PC-3 (cell line): ENCODE data around the gene SELENOI. TPM values are rescaled to one million over a fixed set of nuclear protein-coding genes. Genes with fewer than 3 reads are reported as not detected.

Experiments used
- ATAC-seq: fragments of 200-7000 bp; cut with Tn5 transposase; 2 replicates; pipeline ENCODE4 v1.9.1; 2020; ENCODE audit warnings: mild to moderate bottlenecking, moderate library complexity
- BruUV-seq: library from RNA; stranded (reverse); fragments of 400-500 nt; replicated peaks from 2 replicates; lab custom pipeline; 2021; lab: Mats Ljungman, UMichigan
- CTCF ChIA-PET: fragments of 300-600 bp; sonication (Branson Sonifier 250); formaldehyde crosslinking; loops from one replicate; lab custom pipeline; 2022; ENCODE audit warnings: antibody characterized with exemption; lab: Charles Lee
- POLR2A ChIA-PET: fragments of 300-600 bp; sonication (Branson Sonifier 250); formaldehyde crosslinking; loops from one replicate; lab custom pipeline; 2022; ENCODE audit warnings: antibody characterized with exemption; ENCODE audit not compliant: unreplicated experiment; lab: Charles Lee
- DNase-seq: peaks from one replicate; pipeline ENCODE4 v3.0.0-alpha.2; 2015
- H2AFZ ChIP-seq: fragments of 300-600 bp; sonication (generic); 2 replicates; pipeline ENCODE4 v1.6.0; 2016; ENCODE audit warnings: antibody characterized with exemption, low read length
- H3F3A ChIP-seq: fragments of 300-600 bp; sonication (generic); one replicate; pipeline ENCODE4 v1.6.0; 2017; ENCODE audit warnings: antibody characterized with exemption, low read length, control low read depth, mild to moderate bottlenecking; ENCODE audit not compliant: unreplicated experiment
- H3K27ac ChIP-seq: fragments of 300-600 bp; sonication (generic); 2 replicates; pipeline ENCODE4 v1.5.1; 2016; ENCODE audit warnings: mild to moderate bottlenecking, low read length
- H3K27me3 ChIP-seq: fragments of 300-600 bp; sonication (generic); 2 replicates; pipeline ENCODE4 v1.6.1; 2016; ENCODE audit warnings: low read length, mixed read lengths
- H3K36me3 ChIP-seq: fragments of 300-600 bp; sonication (generic); 2 replicates; pipeline ENCODE4 v1.6.1; 2016; ENCODE audit warnings: low read depth, mixed run types, low read length, mixed read lengths
- H3K4me1 ChIP-seq: fragments of 300-600 bp; sonication (generic); 2 replicates; pipeline ENCODE4 v1.5.1; 2016; ENCODE audit warnings: low read length; ENCODE audit not compliant: insufficient read depth
- H3K4me2 ChIP-seq: fragments of 300-600 bp; sonication (generic); 2 replicates; pipeline ENCODE4 v1.6.0; 2016; ENCODE audit warnings: low read length
- H3K4me3 ChIP-seq: fragments of 300-600 bp; sonication (generic); 2 replicates; pipeline ENCODE4 v1.5.1; 2016; ENCODE audit warnings: mild to moderate bottlenecking, low read length, mixed read lengths
- H3K79me2 ChIP-seq: fragments of 300-600 bp; sonication (generic); 2 replicates; pipeline ENCODE4 v1.6.1; 2017; ENCODE audit warnings: low read length, mixed read lengths
- H3K9ac ChIP-seq: fragments of 300-600 bp; sonication (generic); 2 replicates; pipeline ENCODE4 v1.6.0; 2016; ENCODE audit warnings: mild to moderate bottlenecking, low read length
- H3K9me2 ChIP-seq: fragments of 300-600 bp; sonication (generic); replicated peaks from 2 replicates; pipeline ENCODE4 v1.6.1; 2016; ENCODE audit warnings: mixed run types, low read length, mixed read lengths
- H3K9me3 ChIP-seq: fragments of 300-600 bp; sonication (generic); 2 replicates; pipeline ENCODE4 v1.6.1; 2016; ENCODE audit warnings: low read length, mixed read lengths
- H4K20me1 ChIP-seq: fragments of 300-600 bp; sonication (generic); 2 replicates; pipeline ENCODE4 v1.6.1; 2016; ENCODE audit warnings: low read length, mixed read lengths
- EZH2 ChIP-seq: fragments of 300-600 bp; sonication (generic); IDR thresholded peaks from one replicate; pipeline ENCODE4 v1.6.1; 2017; ENCODE audit warnings: antibody characterized with exemption, mild to moderate bottlenecking, low read length; ENCODE audit not compliant: unreplicated experiment
- EZH2phosphoT487 ChIP-seq: fragments of 300-600 bp; sonication (generic); IDR thresholded peaks from 2 replicates; pipeline ENCODE4 v1.6.1; 2018; ENCODE audit warnings: mild to moderate bottlenecking, antibody characterized with exemption, low read length, borderline replicate concordance
- intact Hi-C: fragments of 100-400 bp; cut with micrococcal nuclease; formaldehyde crosslinking; loops from 2 replicates; pipeline ENCODE4 v1.9.0; 2023
- total RNA-seq: library from RNA; depleted of rRNA; stranded (reverse); fragments of >200 nt; gene quantifications from 2 replicates; pipeline ENCODE4 v1.2.3, GENCODE V29; 2014
- TF ChIP-seq, protein P1 (sequence below): fragments of 300-600 bp; sonication (generic); conservative IDR thresholded peaks from 2 replicates; pipeline ENCODE4 v1.5.1; 2017; ENCODE audit warnings: antibody characterized with exemption, low read depth, mild to moderate bottlenecking, low read length

SELENOI gene
- total RNA-seq, 1 experiment from 2014 or later = 22.3 TPM

GRCh38 chr2:26376799-26377198 is 30.9 kb downstream of the SELENOI start:
- TF ChIP-seq EZH2 (no peak), EZH2phosphoT487 (no peak)
- TF ChIP-seq, protein P1, sequence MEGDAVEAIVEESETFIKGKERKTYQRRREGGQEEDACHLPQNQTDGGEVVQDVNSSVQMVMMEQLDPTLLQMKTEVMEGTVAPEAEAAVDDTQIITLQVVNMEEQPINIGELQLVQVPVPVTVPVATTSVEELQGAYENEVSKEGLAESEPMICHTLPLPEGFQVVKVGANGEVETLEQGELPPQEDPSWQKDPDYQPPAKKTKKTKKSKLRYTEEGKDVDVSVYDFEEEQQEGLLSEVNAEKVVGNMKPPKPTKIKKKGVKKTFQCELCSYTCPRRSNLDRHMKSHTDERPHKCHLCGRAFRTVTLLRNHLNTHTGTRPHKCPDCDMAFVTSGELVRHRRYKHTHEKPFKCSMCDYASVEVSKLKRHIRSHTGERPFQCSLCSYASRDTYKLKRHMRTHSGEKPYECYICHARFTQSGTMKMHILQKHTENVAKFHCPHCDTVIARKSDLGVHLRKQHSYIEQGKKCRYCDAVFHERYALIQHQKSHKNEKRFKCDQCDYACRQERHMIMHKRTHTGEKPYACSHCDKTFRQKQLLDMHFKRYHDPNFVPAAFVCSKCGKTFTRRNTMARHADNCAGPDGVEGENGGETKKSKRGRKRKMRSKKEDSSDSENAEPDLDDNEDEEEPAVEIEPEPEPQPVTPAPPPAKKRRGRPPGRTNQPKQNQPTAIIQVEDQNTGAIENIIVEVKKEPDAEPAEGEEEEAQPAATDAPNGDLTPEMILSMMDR = no peak
- H3K79me2 ChIP-seq = no peaks in the 10 kb centered on the region
- H4K20me1 ChIP-seq = no peaks in the 10 kb centered on the region
- no peaks in the 10 kb centered on the region for H3K9me2 ChIP-seq
- ChIA-PET POLR2A (no interaction called here), CTCF (no interaction called here)
- intact Hi-C loops = no loop called here
- H3K9me3 ChIP-seq = no peaks in the 10 kb centered on the region
- H3K4me3 ChIP-seq = no peak overlapping the region
- no peaks in the 10 kb centered on the region for H3F3A ChIP-seq
- no TSS peak for BruUV-seq
- H3K36me3 ChIP-seq = peaks cover 24% of the 10 kb centered on the region; the same call in 1 of the 2 replicates
- H3K4me1 ChIP-seq = no peaks in the 10 kb centered on the region
- H3K9ac ChIP-seq = no peak overlapping the region
- no peak overlapping the region for H2AFZ ChIP-seq
- H3K27me3 ChIP-seq = no peaks in the 10 kb centered on the region
- no peak overlapping the region for H3K4me2 ChIP-seq
- ATAC-seq (no peak), DNase-seq (no peak)
- no peak overlapping the region for H3K27ac ChIP-seq

GRCh38 chr2:26380281-26380680 is 34.3 kb downstream of the SELENOI start:
- POLR2A ChIA-PET = no interaction called here
- H3K4me3 ChIP-seq = no peak overlapping the region
- no TSS peak for BruUV-seq
- H3K9me2 ChIP-seq = no peaks in the 10 kb centered on the region
- H3K27me3 ChIP-seq = no peaks in the 10 kb centered on the region
- H3K4me1 ChIP-seq = no peaks in the 10 kb centered on the region
- no peak overlapping the region for H3K4me2 ChIP-seq
- H3K9ac ChIP-seq = no peak overlapping the region
- no peaks in the 10 kb centered on the region for H4K20me1 ChIP-seq
- TF ChIP-seq EZH2 = no peak
- no peak for TF ChIP-seq EZH2phosphoT487
- TF ChIP-seq, protein P1 = no peak
- CTCF ChIA-PET = no interaction called here
- ATAC-seq = no peak; the same call in 1 of the 2 replicates
- no peak for DNase-seq
- intact Hi-C loops = no loop called here
- no peaks in the 10 kb centered on the region for H3F3A ChIP-seq
- H2AFZ ChIP-seq = no peak overlapping the region
- no peak overlapping the region for H3K27ac ChIP-seq
- H3K36me3 ChIP-seq = peaks cover 19% of the 10 kb centered on the region; the same call in 1 of the 2 replicates
- no peaks in the 10 kb centered on the region for H3K79me2 ChIP-seq
- H3K9me3 ChIP-seq = no peaks in the 10 kb centered on the region

DNA sequence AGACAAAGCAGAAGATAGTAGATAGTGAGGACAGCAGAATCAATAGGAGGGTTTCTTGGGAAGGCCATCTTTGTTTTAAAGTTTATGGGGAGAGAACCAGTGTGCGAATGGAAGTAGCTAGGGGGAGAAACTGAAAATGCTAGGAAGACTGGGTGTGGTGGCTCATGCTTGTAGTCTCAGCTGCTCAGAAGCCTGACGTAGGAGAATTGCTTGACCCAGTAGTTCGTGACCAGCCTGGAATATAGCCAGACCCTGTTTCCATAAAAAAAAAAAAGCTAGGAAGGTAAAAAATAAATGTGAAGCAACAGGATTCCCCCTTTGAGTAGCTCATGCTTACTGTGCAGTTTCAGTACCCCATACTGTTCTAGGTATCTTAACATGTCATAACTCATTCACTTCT is 36.6 kb downstream of the SELENOI start:
- H3K36me3 ChIP-seq = peaks cover 25% of the 10 kb centered on the region
- no TSS peak for BruUV-seq
- no peak overlapping the region for H3K27ac ChIP-seq
- H3K9me3 ChIP-seq = no peaks in the 10 kb centered on the region
- no peak for TF ChIP-seq EZH2phosphoT487
- TF ChIP-seq EZH2 = no peak
- TF ChIP-seq, protein P1 = no peak
- H2AFZ ChIP-seq = no peak overlapping the region
- H3K9me2 ChIP-seq = no peaks in the 10 kb centered on the region
- no peaks in the 10 kb centered on the region for H3K27me3 ChIP-seq
- H3F3A ChIP-seq = no peaks in the 10 kb centered on the region
- H3K9ac ChIP-seq = no peak overlapping the region
- ChIA-PET POLR2A (no interaction called here), CTCF (no interaction called here)
- H3K4me1 ChIP-seq = no peaks in the 10 kb centered on the region
- no peak overlapping the region for H3K4me2 ChIP-seq
- no peaks in the 10 kb centered on the region for H3K79me2 ChIP-seq
- DNase-seq (no peak), ATAC-seq (no peak)
- H3K4me3 ChIP-seq = no peak overlapping the region
- intact Hi-C loops = no loop called here
- no peaks in the 10 kb centered on the region for H4K20me1 ChIP-seq
